ENCODE data around the gene NUDT3. TPM values are rescaled to one million over a fixed set of nuclear protein-coding genes. Genes with fewer than 3 reads are reported as not detected.

NUDT3 gene
- polyA plus RNA-seq, 1 of the 3 experiments (the other 2 are of a cell fraction) = 11.9 TPM

DNA sequence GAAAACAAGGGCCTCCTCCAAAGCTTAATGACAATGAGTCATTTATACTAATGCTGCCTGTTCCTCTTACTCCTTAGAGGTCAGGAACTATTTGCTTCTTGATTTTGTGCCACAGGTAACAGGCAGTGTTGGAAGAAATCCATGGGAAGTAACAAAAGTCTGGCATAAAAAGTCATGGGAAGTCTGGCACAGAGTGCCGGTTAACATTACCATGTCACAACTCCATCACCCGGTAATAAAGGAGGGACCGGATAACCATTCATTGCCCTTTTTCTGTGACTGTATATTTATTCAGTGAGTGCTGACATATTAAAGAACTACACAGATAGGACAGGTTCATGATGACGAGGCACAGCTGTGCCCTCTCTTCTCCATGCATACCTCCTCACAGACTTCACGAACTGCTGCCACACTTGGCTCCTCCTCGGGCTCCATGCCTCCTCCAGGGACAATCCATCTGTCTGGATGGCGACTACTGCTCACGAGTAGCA lies 50.9 kb downstream of the NUDT3 start:
- no peak overlapping the region for H3K4me3 ChIP-seq (ENCODE audit: low read depth in 2 of 2, low read length in 1 of 2)
- H2AFZ ChIP-seq (ENCODE audit: low read depth) = no peak overlapping the region
- peaks cover 37% of the 10 kb centered on the region for H4K20me1 ChIP-seq (ENCODE audit: insufficient read depth)
- peaks cover 9 to 17% of the 10 kb centered on the region in 2 experiments; a peak in 3 of 4 replicates for H3K4me1 ChIP-seq (ENCODE audit: control insufficient read depth in 1 of 2, insufficient read depth in 2 of 2, low read depth in 1 of 2, low read length in 1 of 2)
- peaks cover 6 to 16% of the 10 kb centered on the region in 2 experiments for H3K36me3 ChIP-seq (replicated peaks in 1 of 2; ENCODE audit: control insufficient read depth in 1 of 2, insufficient read depth in 2 of 2, low read length in 1 of 2)
- TF ChIP-seq FOSL2 (IDR thresholded peaks at IDR 0.05; ENCODE audit: borderline replicate concordance, low read depth) = 0 out of 2 replicates have a peak, but pooled peaks have one; percentile 26
- TF ChIP-seq SIN3A (IDR thresholded peaks at IDR 0.05; ENCODE audit: borderline replicate concordance, low read depth, low read length) = no peak
- WGBS (ENCODE audit: low lambda C conversion rate) = 82% methylated on average over 8 of the region's 8 CpGs
- peaks cover 6% of the 10 kb centered on the region for H3F3A ChIP-seq (replicated peaks; ENCODE audit: insufficient read depth)
- DNase-seq = no peak
- no peak overlapping the region for H3K9ac ChIP-seq
- H3K4me2 ChIP-seq = no peak overlapping the region
- ChIA-PET CTCF (no interaction called here), POLR2A (no interaction called here)
- H3K9me2 ChIP-seq = no peaks in the 10 kb centered on the region
- peak overlapping the region in 1 of 2 experiments; percentile 8; a peak in 1 of 4 replicates for H3K27ac ChIP-seq (ENCODE audit: low read depth in 2 of 2, low read length in 1 of 2)
- peaks cover 54% of the 10 kb centered on the region for H3K79me2 ChIP-seq (ENCODE audit: insufficient read depth)
- H3K27me3 ChIP-seq (ENCODE audit: insufficient read depth) = no peaks in the 10 kb centered on the region
- H3K9me3 ChIP-seq = no peaks in the 10 kb centered on the region

DNA sequence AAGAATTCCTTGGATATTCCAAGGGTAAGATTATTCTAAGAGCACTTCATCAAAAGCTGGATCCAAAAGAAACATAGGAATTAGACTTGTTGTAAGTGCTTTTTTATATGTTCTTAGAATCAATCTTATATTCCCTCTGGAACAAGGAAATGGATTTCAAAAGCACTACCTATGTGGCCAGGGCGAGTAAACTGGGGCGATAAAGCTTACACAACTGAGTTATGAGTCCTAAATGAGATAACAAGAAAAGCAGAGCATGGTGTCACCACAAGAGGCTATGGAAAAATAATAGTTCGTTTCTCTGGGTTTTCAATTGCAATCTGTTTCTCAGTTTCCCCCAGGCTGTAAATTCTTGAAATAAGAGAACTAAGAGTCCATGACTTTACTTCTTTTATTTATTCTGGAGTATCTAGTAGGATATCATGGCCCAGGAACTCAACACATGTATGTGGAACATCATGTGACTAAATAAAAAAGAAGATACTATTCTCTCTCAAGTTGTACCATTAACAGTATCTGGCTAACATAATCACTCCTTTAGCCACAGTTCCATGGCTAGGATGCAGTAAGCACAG lies 51.5 kb downstream of the NUDT3 start:
- Histone ChIP-seq H3K79me2 (ENCODE audit: insufficient read depth) (peaks cover 49% of the 10 kb centered on the region), H3K27ac (ENCODE audit: low read depth in 2 of 2, low read length in 1 of 2) (peak overlapping the region in 1 of 2 experiments; percentile 8; a peak in 1 of 4 replicates), H3K9ac (no peak overlapping the region), H3K4me1 (ENCODE audit: control insufficient read depth in 1 of 2, insufficient read depth in 2 of 2, low read depth in 1 of 2, low read length in 1 of 2) (peaks cover 9 to 17% of the 10 kb centered on the region in 2 experiments; a peak in 3 of 4 replicates), H3K36me3 (replicated peaks in 1 of 2; ENCODE audit: control insufficient read depth in 1 of 2, insufficient read depth in 2 of 2, low read length in 1 of 2) (peaks cover 9 to 16% of the 10 kb centered on the region in 2 experiments), H3K9me2 (no peaks in the 10 kb centered on the region), H3K4me3 (ENCODE audit: low read depth in 2 of 2, low read length in 1 of 2) (no peak overlapping the region), H3K9me3 (no peaks in the 10 kb centered on the region), H4K20me1 (ENCODE audit: insufficient read depth) (peaks cover 35% of the 10 kb centered on the region), H2AFZ (ENCODE audit: low read depth) (no peak overlapping the region), H3F3A (replicated peaks; ENCODE audit: insufficient read depth) (peaks cover 6% of the 10 kb centered on the region), H3K4me2 (no peak overlapping the region), H3K27me3 (ENCODE audit: insufficient read depth) (no peaks in the 10 kb centered on the region)
- CTCF ChIA-PET = interaction anchor here (1.3 kb wide), 1 partner anchor 92 kb away, joined by 3 read pairs; no protein-coding TSS in a partner anchor
- POLR2A ChIA-PET = no interaction called here
- no peak for TF ChIP-seq MXI1 (IDR thresholded peaks at IDR 0.05; ENCODE audit: low read depth, low read length)
- TF ChIP-seq EP300 (IDR thresholded peaks at IDR 0.05; ENCODE audit: borderline replicate concordance in 1 of 2, low read depth in 1 of 2, low read length in 1 of 2) = no peak
- TF ChIP-seq, protein P1, sequence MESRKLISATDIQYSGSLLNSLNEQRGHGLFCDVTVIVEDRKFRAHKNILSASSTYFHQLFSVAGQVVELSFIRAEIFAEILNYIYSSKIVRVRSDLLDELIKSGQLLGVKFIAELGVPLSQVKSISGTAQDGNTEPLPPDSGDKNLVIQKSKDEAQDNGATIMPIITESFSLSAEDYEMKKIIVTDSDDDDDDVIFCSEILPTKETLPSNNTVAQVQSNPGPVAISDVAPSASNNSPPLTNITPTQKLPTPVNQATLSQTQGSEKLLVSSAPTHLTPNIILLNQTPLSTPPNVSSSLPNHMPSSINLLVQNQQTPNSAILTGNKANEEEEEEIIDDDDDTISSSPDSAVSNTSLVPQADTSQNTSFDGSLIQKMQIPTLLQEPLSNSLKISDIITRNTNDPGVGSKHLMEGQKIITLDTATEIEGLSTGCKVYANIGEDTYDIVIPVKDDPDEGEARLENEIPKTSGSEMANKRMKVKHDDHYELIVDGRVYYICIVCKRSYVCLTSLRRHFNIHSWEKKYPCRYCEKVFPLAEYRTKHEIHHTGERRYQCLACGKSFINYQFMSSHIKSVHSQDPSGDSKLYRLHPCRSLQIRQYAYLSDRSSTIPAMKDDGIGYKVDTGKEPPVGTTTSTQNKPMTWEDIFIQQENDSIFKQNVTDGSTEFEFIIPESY (IDR thresholded peaks at IDR 0.05; ENCODE audit: borderline replicate concordance, low read depth) = no peak
- no peak for TF ChIP-seq FOSL2 (IDR thresholded peaks at IDR 0.05; ENCODE audit: borderline replicate concordance, low read depth)
- TF ChIP-seq FOXJ3 (CRISPR knock-in tag; IDR thresholded peaks at IDR 0.05) = no peak
- TF ChIP-seq RAD21 (IDR thresholded peaks at IDR 0.05; ENCODE audit: low read length) = no peak
- TF ChIP-seq CHD2 (IDR thresholded peaks at IDR 0.05; ENCODE audit: low read length, partially characterized antibody) = no peak
- WGBS (ENCODE audit: low lambda C conversion rate) = 90% methylated on average over 3 of the region's 3 CpGs
- no peak for DNase-seq
